WTC11 (cell line): ENCODE results near the gene MLC1. TPM values are rescaled to one million over a fixed set of nuclear protein-coding genes. Genes with fewer than 3 reads are reported as not detected.

Experiments used
- ATAC-seq: fragments of 200-7000 bp; cut with Tn5 transposase; 2 replicates; pipeline ENCODE4 v1.10.0; 2021; ENCODE audit warnings: mild to moderate bottlenecking, moderate library complexity
- CTCF ChIA-PET: fragments of 300-600 bp; sonication (Branson Sonifier 250); formaldehyde crosslinking; loops from one replicate; lab custom pipeline; 2021; ENCODE audit warnings: antibody characterized with exemption; lab: Charles Lee
- POLR2A ChIA-PET: fragments of 350-600 bp; sonication (Branson Sonifier 250); formaldehyde crosslinking; loops from one replicate; lab custom pipeline; 2021; ENCODE audit warnings: antibody characterized with exemption; lab: Charles Lee
- DNase-seq: peaks from one replicate; pipeline ENCODE4 v3.0.0; 2021; ENCODE audit warnings: low spot score
- H3K27ac Mint-ChIP-seq: 2 replicates; pipeline ENCODE4 v1.8.0; 2021; ENCODE audit warnings: mixed read lengths
- H3K27me3 Mint-ChIP-seq: 2 replicates; pipeline ENCODE4 v1.8.0; 2021; ENCODE audit warnings: low read depth, mild to moderate bottlenecking, moderate library complexity, mixed read lengths
- H3K36me3 Mint-ChIP-seq: 2 replicates; pipeline ENCODE4 v1.8.0; 2021; ENCODE audit warnings: mixed read lengths
- H3K4me1 Mint-ChIP-seq: 2 replicates; pipeline ENCODE4 v1.8.0; 2022; ENCODE audit warnings: mixed read lengths
- H3K4me3 Mint-ChIP-seq: 2 replicates; pipeline ENCODE4 v1.8.0; 2021; ENCODE audit warnings: mild to moderate bottlenecking, moderate library complexity, mixed read lengths
- H3K9me3 Mint-ChIP-seq: 2 replicates; pipeline ENCODE4 v1.8.0; 2021; ENCODE audit warnings: mixed read lengths
- CREB1 ChIP-seq: sonication (generic); formaldehyde crosslinking; IDR thresholded peaks from 2 replicates; pipeline ENCODE4 v1.8.0; 2023; ENCODE audit warnings: mild to moderate bottlenecking, missing genetic modification reagents
- FOXP1 ChIP-seq: sonication (generic); formaldehyde crosslinking; IDR thresholded peaks from 2 replicates; pipeline ENCODE4 v1.8.0; 2022; ENCODE audit warnings: missing genetic modification reagents, mild to moderate bottlenecking, moderate library complexity, borderline replicate concordance
- IRF2 ChIP-seq: sonication (generic); formaldehyde crosslinking; IDR thresholded peaks from 2 replicates; pipeline ENCODE4 v1.8.0; 2022; ENCODE audit warnings: low read depth, missing genetic modification reagents, borderline replicate concordance
- KAT7 ChIP-seq: sonication (generic); formaldehyde crosslinking; IDR thresholded peaks from 2 replicates; pipeline ENCODE4 v1.8.1; 2023; ENCODE audit warnings: missing genetic modification reagents, mild to moderate bottlenecking, borderline replicate concordance
- MYBL2 ChIP-seq: sonication (generic); formaldehyde crosslinking; IDR thresholded peaks from 2 replicates; pipeline ENCODE4 v1.8.1; 2023; ENCODE audit warnings: mild to moderate bottlenecking, moderate library complexity, missing genetic modification reagents
- NFATC4 ChIP-seq: fragments of 250-450 bp; sonication (Bioruptor Pico); IDR thresholded peaks from 2 replicates; pipeline ENCODE4 v1.9.0; 2021; ENCODE audit warnings: mild to moderate bottlenecking
- NFE2L1 ChIP-seq: sonication (generic); formaldehyde crosslinking; IDR thresholded peaks from 2 replicates; pipeline ENCODE4 v1.8.1; 2023; ENCODE audit warnings: missing genetic modification reagents
- NR1H2 ChIP-seq: sonication (generic); formaldehyde crosslinking; IDR thresholded peaks from 2 replicates; pipeline ENCODE4 v1.9.0; 2021; ENCODE audit warnings: mild to moderate bottlenecking, moderate library complexity, missing genetic modification reagents
- OVOL2 ChIP-seq: fragments of 250-450 bp; sonication (Bioruptor Pico); IDR thresholded peaks from 2 replicates; pipeline ENCODE4 v1.9.0; 2021; ENCODE audit warnings: mild to moderate bottlenecking, borderline replicate concordance
- RORB ChIP-seq: fragments of 250-450 bp; sonication (Bioruptor Pico); IDR thresholded peaks from 2 replicates; pipeline ENCODE4 v1.9.0; 2021; ENCODE audit warnings: mild to moderate bottlenecking
- SMAD3 ChIP-seq: sonication (generic); formaldehyde crosslinking; IDR thresholded peaks from 2 replicates; pipeline ENCODE4 v1.8.0; 2022; ENCODE audit warnings: missing genetic modification reagents, mild to moderate bottlenecking, borderline replicate concordance
- SP1 ChIP-seq: sonication (generic); formaldehyde crosslinking; conservative IDR thresholded peaks from 2 replicates; pipeline ENCODE4 v1.8.1; 2022; ENCODE audit warnings: missing genetic modification reagents
- TEAD1 ChIP-seq: sonication (generic); formaldehyde crosslinking; IDR thresholded peaks from 2 replicates; pipeline ENCODE4 v1.8.0; 2022; ENCODE audit warnings: mild to moderate bottlenecking, missing genetic modification reagents
- ZNF121 ChIP-seq: sonication (generic); formaldehyde crosslinking; IDR thresholded peaks from 2 replicates; pipeline ENCODE4 v1.8.0; 2023; ENCODE audit warnings: missing genetic modification reagents
- ZNF219 ChIP-seq: sonication (generic); formaldehyde crosslinking; IDR thresholded peaks from 2 replicates; pipeline ENCODE4 v1.8.0; 2023; ENCODE audit warnings: missing genetic modification reagents, mild to moderate bottlenecking, borderline replicate concordance
- ZNF317 ChIP-seq: sonication (generic); formaldehyde crosslinking; IDR thresholded peaks from 2 replicates; pipeline ENCODE4 v1.8.1; 2023; ENCODE audit warnings: low read depth, mild to moderate bottlenecking, moderate library complexity, missing genetic modification reagents, borderline replicate concordance
- total RNA-seq: library from RNA; stranded (reverse); gene quantifications from 3 replicates; pipeline ENCODE4 v1.2.3, GENCODE V29; 2021
- TF ChIP-seq, protein P1 (sequence below): fragments of 250-450 bp; sonication (Bioruptor Pico); IDR thresholded peaks from 2 replicates; pipeline ENCODE4 v2.1.2; 2022; ENCODE audit warnings: mild to moderate bottlenecking, moderate library complexity
- TF ChIP-seq, protein P2 (sequence below): sonication (generic); formaldehyde crosslinking; IDR thresholded peaks from 2 replicates; pipeline ENCODE4 v1.8.0; 2022; ENCODE audit warnings: mild to moderate bottlenecking, missing genetic modification reagents
- TF ChIP-seq, protein P3 (sequence below): sonication (generic); formaldehyde crosslinking; conservative IDR thresholded peaks from 2 replicates; pipeline ENCODE4 v1.8.1; 2023; ENCODE audit warnings: mild to moderate bottlenecking, low read depth, missing genetic modification reagents, moderate library complexity
- TF ChIP-seq, protein P4 (sequence below): fragments of 200-600 bp; IDR thresholded peaks from 2 replicates; pipeline ENCODE4 v1.8.0; 2022; ENCODE audit warnings: antibody characterized with exemption
- TF ChIP-seq, protein P5 (sequence below): sonication (generic); formaldehyde crosslinking; conservative IDR thresholded peaks from 2 replicates; pipeline ENCODE4 v1.8.1; 2022; ENCODE audit warnings: mild to moderate bottlenecking, missing genetic modification reagents
- TF ChIP-seq, protein P6 (sequence below): fragments of 250-450 bp; sonication (Bioruptor Pico); IDR thresholded peaks from 2 replicates; pipeline ENCODE4 v1.9.0; 2021; ENCODE audit warnings: moderate library complexity, mild to moderate bottlenecking, inconsistent platforms, borderline replicate concordance
- TF ChIP-seq, protein P7 (sequence below): sonication (generic); formaldehyde crosslinking; IDR thresholded peaks from 2 replicates; pipeline ENCODE4 v1.8.1; 2023; ENCODE audit warnings: mild to moderate bottlenecking, missing genetic modification reagents, borderline replicate concordance

MLC1 gene
- total RNA-seq, 1 experiment from 2014 or later: 0.13 TPM

DNA sequence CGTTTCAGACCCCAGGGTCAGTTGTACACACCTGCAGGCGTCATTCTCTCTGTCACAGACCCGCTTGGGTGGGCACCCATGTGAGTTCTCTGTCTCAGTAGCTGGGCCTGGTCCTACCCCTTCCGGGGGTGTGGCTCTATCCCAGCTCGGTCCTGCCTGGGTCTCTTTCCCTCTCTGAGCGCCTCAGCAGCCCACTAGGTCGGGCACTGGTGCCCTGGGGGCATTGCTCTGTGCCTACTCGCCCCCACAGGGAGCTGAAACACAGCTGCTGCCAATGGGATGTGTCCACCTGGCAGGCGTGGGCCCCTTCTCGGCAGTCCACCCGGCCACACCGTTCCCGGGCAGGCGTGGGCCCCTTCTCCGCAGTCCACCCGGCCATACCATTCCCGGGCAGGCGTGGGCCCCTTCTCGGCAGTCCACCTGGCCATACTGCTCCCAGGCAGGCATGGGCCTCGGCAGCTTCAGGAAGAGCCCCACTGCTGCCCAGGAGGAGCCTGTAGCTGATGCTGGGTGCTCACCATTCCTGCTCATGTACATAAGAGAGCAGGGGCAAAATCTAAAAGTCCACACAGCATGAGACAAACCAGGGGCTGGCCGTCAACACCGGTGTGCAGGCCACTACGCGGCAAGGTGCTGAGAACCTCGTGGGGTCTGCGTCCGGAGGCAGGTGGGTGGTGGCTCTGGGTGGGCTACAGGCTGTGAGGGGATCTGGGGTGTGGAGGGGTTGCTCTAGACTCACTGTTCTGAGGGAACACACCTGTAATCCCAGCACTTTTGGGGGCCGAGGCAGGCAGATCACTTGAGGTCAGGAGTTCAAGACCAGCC, 12.3 kb downstream of the MLC1 start:
- Mint-ChIP-seq H3K4me3 (no peak overlapping the region), H3K27ac (no peak overlapping the region), H3K9me3 (no peaks in the 10 kb centered on the region), H3K4me1 (no peaks in the 10 kb centered on the region), H3K27me3 (no peaks in the 10 kb centered on the region), H3K36me3 (no peaks in the 10 kb centered on the region)
- ChIA-PET POLR2A (no interaction called here), CTCF (interaction anchor here (1.3 to 2.9 kb wide), 4 partner anchors 14 to 69 kb away, joined by 3 to 13 read pairs (median 7); no protein-coding TSS in a partner anchor)
- DNase-seq: no peak
- TF ChIP-seq, protein P1, sequence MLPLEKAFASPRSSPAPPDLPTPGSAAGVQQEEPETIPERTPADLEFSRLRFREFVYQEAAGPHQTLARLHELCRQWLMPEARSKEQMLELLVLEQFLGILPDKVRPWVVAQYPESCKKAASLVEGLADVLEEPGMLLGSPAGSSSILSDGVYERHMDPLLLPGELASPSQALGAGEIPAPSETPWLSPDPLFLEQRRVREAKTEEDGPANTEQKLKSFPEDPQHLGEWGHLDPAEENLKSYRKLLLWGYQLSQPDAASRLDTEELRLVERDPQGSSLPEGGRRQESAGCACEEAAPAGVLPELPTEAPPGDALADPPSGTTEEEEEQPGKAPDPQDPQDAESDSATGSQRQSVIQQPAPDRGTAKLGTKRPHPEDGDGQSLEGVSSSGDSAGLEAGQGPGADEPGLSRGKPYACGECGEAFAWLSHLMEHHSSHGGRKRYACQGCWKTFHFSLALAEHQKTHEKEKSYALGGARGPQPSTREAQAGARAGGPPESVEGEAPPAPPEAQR (CRISPR knock-in tag): no peak
- TF ChIP-seq SP1 (no peak), TEAD1 (CRISPR knock-in tag) (no peak), FOXP1 (CRISPR knock-in tag) (no peak), ZNF219 (CRISPR knock-in tag) (no peak), ZNF121 (CRISPR knock-in tag) (no peak), NFE2L1 (CRISPR knock-in tag) (no peak), SMAD3 (no peak), NR1H2 (CRISPR knock-in tag) (no peak), KAT7 (CRISPR knock-in tag) (no peak), NFATC4 (CRISPR knock-in tag) (no peak), IRF2 (no peak)
- TF ChIP-seq, protein P2, sequence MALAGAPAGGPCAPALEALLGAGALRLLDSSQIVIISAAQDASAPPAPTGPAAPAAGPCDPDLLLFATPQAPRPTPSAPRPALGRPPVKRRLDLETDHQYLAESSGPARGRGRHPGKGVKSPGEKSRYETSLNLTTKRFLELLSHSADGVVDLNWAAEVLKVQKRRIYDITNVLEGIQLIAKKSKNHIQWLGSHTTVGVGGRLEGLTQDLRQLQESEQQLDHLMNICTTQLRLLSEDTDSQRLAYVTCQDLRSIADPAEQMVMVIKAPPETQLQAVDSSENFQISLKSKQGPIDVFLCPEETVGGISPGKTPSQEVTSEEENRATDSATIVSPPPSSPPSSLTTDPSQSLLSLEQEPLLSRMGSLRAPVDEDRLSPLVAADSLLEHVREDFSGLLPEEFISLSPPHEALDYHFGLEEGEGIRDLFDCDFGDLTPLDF (CRISPR knock-in tag): no peak
- TF ChIP-seq, protein P3, sequence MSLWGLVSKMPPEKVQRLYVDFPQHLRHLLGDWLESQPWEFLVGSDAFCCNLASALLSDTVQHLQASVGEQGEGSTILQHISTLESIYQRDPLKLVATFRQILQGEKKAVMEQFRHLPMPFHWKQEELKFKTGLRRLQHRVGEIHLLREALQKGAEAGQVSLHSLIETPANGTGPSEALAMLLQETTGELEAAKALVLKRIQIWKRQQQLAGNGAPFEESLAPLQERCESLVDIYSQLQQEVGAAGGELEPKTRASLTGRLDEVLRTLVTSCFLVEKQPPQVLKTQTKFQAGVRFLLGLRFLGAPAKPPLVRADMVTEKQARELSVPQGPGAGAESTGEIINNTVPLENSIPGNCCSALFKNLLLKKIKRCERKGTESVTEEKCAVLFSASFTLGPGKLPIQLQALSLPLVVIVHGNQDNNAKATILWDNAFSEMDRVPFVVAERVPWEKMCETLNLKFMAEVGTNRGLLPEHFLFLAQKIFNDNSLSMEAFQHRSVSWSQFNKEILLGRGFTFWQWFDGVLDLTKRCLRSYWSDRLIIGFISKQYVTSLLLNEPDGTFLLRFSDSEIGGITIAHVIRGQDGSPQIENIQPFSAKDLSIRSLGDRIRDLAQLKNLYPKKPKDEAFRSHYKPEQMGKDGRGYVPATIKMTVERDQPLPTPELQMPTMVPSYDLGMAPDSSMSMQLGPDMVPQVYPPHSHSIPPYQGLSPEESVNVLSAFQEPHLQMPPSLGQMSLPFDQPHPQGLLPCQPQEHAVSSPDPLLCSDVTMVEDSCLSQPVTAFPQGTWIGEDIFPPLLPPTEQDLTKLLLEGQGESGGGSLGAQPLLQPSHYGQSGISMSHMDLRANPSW: no peak
- ATAC-seq: no peak

DNA sequence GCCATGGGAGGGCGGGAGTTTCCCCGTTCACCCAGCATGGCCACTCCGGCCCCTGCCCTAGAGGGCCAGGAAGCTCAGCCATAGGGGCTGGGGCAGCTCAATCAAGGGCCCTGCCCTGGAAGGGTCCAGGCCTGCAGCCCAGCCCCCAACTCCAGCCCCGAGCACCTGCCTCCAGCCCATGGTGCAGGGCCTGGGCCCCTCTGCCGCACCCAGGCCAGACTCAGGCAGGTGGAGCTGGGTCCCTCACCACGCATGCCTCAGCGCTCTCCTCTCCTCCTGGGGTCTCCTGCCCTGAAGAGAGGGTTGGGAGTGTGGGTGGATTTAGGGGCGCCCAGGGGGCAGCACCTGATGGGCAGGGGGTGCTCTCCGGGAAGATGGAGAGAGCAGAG, 13.1 kb downstream of the MLC1 start:
- Mint-ChIP-seq H3K4me1 (no peaks in the 10 kb centered on the region), H3K9me3 (no peaks in the 10 kb centered on the region), H3K27ac (no peak overlapping the region), H3K36me3 (no peaks in the 10 kb centered on the region), H3K4me3 (no peak overlapping the region), H3K27me3 (no peaks in the 10 kb centered on the region)
- ChIA-PET CTCF (interaction anchor here (1.3 to 2.4 kb wide), 3 partner anchors 13 to 70 kb away, joined by 3 to 10 read pairs (median 4); no protein-coding TSS in a partner anchor), POLR2A (no interaction called here)
- DNase-seq: no peak
- ATAC-seq: no peak
- TF ChIP-seq, protein P4, sequence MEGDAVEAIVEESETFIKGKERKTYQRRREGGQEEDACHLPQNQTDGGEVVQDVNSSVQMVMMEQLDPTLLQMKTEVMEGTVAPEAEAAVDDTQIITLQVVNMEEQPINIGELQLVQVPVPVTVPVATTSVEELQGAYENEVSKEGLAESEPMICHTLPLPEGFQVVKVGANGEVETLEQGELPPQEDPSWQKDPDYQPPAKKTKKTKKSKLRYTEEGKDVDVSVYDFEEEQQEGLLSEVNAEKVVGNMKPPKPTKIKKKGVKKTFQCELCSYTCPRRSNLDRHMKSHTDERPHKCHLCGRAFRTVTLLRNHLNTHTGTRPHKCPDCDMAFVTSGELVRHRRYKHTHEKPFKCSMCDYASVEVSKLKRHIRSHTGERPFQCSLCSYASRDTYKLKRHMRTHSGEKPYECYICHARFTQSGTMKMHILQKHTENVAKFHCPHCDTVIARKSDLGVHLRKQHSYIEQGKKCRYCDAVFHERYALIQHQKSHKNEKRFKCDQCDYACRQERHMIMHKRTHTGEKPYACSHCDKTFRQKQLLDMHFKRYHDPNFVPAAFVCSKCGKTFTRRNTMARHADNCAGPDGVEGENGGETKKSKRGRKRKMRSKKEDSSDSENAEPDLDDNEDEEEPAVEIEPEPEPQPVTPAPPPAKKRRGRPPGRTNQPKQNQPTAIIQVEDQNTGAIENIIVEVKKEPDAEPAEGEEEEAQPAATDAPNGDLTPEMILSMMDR: no peak
- TF ChIP-seq OVOL2 (CRISPR knock-in tag) (no peak), TEAD1 (CRISPR knock-in tag) (no peak), RORB (no peak), MYBL2 (CRISPR knock-in tag) (no peak), CREB1 (CRISPR knock-in tag) (no peak), ZNF317 (CRISPR knock-in tag) (no peak)
- TF ChIP-seq, protein P5, sequence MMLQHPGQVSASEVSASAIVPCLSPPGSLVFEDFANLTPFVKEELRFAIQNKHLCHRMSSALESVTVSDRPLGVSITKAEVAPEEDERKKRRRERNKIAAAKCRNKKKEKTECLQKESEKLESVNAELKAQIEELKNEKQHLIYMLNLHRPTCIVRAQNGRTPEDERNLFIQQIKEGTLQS (CRISPR knock-in tag): no peak
- TF ChIP-seq, protein P6, sequence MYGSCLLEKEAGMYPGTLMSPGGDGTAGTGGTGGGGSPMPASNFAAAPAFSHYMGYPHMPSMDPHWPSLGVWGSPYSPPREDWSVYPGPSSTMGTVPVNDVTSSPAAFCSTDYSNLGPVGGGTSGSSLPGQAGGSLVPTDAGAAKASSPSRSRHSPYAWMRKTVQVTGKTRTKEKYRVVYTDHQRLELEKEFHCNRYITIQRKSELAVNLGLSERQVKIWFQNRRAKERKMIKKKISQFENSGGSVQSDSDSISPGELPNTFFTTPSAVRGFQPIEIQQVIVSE: no peak
- TF ChIP-seq, protein P7, sequence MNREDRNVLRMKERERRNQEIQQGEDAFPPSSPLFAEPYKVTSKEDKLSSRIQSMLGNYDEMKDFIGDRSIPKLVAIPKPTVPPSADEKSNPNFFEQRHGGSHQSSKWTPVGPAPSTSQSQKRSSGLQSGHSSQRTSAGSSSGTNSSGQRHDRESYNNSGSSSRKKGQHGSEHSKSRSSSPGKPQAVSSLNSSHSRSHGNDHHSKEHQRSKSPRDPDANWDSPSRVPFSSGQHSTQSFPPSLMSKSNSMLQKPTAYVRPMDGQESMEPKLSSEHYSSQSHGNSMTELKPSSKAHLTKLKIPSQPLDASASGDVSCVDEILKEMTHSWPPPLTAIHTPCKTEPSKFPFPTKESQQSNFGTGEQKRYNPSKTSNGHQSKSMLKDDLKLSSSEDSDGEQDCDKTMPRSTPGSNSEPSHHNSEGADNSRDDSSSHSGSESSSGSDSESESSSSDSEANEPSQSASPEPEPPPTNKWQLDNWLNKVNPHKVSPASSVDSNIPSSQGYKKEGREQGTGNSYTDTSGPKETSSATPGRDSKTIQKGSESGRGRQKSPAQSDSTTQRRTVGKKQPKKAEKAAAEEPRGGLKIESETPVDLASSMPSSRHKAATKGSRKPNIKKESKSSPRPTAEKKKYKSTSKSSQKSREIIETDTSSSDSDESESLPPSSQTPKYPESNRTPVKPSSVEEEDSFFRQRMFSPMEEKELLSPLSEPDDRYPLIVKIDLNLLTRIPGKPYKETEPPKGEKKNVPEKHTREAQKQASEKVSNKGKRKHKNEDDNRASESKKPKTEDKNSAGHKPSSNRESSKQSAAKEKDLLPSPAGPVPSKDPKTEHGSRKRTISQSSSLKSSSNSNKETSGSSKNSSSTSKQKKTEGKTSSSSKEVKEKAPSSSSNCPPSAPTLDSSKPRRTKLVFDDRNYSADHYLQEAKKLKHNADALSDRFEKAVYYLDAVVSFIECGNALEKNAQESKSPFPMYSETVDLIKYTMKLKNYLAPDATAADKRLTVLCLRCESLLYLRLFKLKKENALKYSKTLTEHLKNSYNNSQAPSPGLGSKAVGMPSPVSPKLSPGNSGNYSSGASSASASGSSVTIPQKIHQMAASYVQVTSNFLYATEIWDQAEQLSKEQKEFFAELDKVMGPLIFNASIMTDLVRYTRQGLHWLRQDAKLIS (CRISPR knock-in tag): no peak
